Renal pelvis (tissue), 4 donors: ENCODE results near the gene ACER2. TPM values are rescaled to one million over a fixed set of nuclear protein-coding genes. Genes with fewer than 3 reads are reported as not detected.
"Not testable (repeated sequence)": the region's sequence is repeated elsewhere in the genome, so short reads cannot be mapped to it uniquely, and the experiment has no call there.

Source experiments
- DNase-seq: peaks from one replicate; pipeline ENCODE4 v3.0.0-alpha.2; 2013
- polyA plus RNA-seq, 3 donors: library from polyadenylated mRNA; unstranded; fragments of 120-200 nt; gene quantifications; one replicate each; pipeline ENCODE4 v1.2.1, GENCODE V29; 2013; ENCODE audit not compliant: insufficient read length in 3 of 3

Gene ACER2
- polyA plus RNA-seq, 3 donors = 11.0 to 15.2 (median 13.9) TPM

DNA sequence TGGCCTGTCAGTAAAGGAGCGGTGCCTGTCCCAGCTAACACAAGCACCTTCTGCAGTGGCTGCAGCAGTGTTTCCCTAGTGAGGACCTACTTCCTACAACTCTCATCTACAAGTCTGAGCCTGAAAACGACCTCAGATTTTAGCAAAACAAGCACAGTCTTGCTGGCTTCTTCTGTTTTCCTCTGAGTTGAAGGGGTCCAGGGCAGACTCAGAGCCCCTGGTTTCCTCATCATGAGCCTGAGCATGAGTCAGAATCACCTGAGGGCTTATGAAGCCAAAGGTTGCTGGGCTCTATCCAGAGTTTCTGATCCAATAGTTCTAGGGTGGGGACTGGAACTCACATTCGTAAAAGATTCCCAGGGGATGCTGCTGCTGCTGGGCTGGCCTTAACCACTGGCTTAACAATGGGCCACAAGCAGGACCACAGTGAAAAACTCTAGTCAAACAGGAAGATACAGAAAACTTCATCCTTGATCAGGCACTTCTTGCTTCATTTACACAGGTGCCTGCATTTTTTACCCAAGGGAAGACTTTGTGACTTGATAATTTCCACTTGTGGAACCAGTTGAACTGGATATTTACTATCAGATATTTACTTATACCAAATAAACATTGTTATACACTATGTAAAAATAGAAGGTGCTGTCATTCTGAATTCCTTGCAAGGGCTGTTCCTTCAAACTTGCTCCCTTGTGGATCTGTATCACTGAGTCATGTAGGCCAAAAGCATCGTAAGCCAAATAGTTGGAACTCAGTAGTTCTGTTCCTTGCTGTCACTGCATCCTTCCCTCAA lies 4.3 kb upstream of the ACER2 start:
- DNase-seq = no peak

DNA sequence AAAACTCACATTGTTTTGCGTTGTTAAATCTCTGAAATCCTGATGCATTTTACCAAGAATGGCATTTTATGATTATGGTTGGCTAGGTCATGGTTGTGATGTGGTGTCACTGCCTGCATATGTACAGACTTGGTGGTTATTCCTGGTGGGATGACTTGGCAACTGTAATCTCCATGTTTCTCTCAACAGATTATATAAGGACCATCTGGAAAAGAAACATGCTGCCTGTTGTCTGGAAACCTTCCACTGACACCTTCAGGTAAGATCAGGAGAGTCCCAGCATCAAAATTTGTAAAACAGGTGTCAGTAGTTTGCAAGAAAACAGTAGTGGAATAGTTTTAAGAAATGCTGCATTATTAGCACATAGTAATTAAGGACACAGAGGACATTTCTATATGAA lies 3.0 kb upstream of the ACER2 start:
- no peak for DNase-seq

DNA sequence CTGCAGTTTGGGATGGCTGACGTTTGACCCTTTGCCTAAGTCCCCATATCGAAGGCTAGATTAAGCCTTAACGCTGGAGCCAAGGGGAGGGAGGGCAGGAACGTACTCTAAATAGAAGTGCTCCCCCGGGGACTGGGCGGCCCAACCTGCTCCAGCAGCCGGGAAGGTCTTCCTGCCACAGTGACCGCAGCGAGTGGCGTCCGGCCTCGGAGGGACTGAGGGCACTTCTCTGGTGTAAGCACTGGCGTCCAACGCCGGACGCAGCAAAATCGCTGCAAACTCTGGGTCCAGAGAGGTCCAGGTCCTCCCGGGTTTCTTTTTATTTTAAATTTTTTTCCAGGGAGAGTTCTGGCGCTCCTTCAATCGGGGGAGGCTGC lies 505 bp upstream of the ACER2 start:
- no peak for DNase-seq

DNA sequence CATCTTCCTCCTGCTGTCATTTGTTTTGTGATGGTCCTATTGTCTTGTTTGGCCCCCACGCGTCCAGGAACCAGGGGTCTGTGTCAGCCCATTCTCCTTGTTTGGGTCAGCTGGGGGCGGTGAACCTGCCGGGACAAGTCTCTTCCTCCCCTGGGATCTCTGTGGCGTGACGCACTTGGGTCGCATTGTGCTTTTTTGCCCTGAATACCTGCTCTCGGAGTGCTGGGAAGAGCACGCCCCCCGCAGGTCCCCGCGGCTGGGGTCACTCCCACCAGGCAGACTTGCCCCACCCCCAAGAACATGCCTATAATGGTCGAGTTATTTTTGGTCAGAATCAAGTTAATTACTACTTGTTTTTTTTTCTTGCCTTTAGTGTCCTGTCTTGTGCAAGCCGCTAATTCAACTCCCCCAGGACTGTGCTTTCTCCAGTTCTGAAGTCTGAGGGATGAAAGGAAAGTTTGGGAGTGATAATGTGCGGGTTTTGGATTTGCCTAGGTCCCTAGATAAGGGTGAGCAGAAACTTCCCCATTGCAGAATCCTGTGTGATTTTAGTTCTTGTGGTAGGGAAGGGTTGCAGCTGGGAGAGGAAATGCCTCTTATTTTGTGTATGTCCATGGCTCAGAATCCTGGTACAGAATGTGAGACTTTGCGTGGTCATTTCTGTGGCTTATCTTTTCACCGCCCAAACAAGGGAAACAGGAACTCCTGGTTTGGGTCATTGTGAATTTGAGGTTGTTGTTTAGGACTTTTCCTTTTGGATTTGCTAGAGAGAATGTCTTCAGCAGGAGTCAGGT lies 789 bp downstream of the ACER2 start:
- DNase-seq = no peak

DNA sequence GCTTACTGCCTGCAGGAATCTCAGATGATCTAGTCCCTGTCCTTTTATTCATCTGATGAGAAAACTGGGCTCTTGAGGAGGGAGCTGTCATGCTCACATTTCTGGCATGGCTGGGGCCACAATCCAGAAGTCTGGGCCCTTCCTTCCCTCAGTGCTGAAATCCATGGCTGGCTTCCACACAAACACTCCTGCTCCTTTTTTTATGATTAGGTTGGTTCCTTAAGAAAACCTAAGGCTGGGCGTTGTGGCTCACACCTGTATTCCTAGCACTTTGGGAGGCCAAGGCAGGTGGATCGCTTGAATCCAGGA lies 1.3 kb downstream of the ACER2 start:
- no peak for DNase-seq

DNA sequence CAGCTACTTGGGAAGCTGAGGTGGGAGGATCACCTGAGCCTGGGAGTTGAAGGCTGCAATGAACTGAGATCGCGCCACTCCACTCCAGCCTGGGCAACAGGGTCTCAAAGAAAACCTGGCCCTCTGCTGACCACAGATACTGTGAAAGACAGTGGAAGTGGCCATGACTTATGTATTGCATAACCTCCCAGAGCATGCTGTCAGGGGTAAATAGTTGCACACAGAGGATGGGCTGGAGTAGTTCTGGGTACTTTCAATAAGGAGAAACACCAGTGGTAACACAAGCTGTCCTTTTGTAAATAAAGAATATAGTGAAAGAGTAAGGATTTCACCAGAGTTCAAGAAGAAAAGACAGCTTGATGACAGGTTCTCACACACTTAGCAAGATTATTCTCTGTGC lies 1.8 kb downstream of the ACER2 start:
- no peak for DNase-seq

DNA sequence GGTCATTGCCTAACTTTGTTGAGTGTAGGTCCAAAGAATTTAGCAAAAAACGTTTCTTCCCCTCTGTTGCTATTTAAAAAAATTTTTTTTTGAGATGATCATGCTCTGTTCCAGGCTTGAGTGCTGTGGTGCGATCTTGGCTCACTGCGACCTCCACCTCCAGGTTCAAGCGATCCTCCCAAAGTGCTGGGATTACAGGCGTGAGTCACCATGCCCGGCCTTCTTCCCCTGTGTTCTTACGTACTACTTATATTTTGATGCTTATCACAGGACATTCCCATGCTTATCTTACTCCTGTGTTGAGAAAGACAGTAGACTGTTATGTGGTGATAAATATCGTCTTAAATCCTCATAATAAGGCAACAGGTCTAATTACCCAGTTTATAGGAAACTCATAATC lies 2.5 kb downstream of the ACER2 start:
- no peak for DNase-seq

DNA sequence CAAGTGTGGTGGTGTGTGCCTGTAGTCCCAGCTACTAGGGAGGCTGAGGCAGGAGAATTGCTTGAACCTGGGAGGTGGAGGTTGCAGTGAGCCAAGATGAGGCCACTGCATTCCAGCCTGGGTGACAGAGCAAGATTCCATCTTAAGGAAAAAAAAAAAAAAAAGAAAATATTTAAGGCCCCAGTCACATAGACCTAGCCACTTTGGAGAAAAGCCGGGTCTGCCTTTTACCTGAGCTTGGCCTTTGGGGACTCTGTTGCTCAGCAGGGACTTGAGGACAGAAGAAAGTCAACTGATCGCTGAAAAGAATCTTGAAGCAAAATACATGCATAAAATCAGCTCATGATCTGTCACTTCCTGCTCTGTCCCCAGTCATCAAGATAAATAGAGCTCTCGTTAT lies 4.6 kb downstream of the ACER2 start:
- not testable (repeated sequence) for DNase-seq

DNA sequence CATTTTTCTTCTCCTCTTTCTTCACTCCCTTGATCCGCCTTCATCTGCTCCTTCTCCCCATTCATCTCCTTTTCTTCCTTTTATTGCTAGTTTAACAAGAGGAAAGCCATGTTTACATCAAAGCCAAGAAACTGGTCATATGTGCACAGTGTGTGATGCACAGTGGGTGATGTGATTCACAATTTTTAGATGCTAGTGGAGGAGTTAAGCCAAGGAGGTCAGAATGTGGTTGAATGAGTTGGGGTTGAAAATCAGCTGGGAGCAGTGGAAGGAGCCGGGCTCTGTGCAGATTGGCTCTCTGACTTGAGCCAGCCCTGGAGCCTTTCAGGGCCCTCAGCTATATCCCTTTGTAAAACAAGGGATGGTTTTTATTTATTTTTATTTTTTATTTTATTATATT lies 7.3 kb downstream of the ACER2 start:
- no peak for DNase-seq

DNA sequence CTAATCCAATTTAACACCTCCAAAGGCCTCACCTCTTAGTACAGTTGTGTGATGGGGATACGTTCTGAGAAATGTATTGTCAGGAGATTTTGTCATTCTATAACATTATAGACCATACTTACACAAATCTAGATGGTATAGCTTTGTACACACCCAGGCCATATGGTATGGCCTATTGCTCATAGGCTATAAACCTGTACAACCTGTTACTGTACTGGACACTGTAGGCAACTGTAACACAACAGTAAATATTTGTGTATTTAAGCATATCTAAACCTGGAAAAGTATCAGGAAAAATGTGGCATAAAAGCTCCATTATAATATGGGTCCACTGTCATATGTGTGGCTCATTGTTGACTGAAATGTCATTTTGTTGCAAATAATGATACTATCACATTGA lies 12.1 kb downstream of the ACER2 start:
- no peak for DNase-seq

DNA sequence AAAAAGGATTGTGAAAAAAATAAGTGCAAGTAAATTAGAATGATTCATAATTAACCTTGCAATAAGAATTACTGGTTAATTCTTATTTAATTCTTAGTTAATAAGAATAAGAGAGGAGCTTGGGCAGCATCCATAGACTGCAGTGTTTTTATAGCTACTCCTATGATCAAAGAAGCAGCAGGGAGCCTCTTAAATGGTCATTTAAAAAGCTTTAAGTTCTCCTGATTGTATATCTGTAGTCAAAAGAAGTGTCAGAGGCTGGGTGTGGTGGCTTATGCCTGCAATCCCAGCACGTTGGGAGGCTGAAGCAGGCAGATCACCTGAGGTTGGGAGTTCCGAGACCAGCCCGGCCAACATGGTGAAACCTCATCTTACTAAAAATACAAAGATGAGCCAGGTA lies 14.4 kb downstream of the ACER2 start:
- DNase-seq = no peak

DNA sequence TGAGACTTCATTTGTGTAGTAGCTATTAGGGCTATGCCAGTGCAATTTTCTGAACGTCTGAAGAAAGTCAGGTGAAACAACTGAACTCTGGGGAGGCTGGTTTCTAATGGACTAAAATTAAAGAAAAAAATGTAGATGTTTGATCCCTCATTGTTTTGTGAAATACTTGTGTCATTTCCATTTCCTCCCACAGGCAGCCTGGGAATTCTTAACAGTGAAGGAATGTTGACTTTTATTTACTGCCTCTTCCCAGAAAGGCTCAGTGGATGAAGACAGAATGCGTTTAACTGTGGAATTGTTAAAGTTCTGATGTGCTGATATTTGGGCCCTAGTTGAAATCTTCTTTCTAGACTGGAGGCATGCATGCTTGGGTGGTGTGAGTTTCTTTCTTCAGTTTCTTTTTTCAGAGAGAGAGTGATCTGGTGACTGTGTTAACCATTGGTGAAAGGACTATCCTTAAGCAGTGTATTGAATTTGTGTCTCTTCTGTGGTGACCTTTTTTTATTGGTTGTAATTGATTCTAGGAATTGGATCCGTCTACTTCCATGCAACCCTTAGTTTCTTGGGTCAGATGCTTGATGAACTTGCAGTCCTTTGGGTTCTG lies 15.5 kb downstream of the ACER2 start:
- no peak for DNase-seq

DNA sequence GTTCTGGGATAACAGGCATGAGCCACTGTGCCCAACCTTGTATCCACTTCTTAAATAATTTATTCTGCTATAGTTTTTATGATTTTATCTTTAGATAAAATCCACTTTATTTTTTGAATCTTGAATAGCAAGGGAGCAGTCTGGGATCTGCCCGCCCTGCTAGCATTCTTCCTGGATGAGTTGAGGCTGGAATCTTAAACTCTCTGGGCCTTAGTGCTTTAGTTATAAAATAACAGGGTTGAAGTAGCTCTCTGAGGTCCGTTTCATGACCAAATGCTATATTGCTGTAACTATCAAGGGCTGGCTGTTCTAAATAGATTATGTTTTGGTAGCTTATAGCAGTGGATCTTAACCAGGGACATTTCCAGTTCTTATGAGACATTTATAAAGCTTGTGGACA lies 20.8 kb downstream of the ACER2 start:
- no peak for DNase-seq

DNA sequence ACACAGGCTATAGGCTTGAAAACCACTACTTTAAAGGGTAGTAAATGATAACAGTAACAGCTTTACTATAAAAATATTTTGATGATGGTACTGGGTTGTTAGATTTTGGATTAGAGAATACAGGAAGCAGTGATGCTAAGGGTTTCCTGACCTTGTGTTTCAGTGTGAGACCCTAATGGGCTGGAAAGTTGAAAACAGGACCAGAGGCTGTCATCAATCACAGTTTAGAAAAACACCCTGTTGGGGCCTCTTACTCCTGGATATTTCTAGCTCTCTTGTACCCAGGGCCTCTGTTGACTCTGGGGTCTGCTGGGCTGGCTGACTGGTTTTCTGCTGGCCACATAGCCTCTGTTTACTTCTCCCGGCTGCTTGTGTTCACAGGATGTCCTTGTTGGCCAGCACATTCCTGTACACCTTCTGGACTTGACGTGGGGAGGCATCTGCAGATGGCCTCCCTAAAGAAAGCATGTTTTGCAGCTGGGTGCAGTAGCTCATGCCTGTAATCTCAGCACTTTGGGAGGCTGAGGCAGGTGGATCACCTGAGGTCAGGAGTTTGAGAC lies 21.5 kb downstream of the ACER2 start:
- no peak for DNase-seq

DNA sequence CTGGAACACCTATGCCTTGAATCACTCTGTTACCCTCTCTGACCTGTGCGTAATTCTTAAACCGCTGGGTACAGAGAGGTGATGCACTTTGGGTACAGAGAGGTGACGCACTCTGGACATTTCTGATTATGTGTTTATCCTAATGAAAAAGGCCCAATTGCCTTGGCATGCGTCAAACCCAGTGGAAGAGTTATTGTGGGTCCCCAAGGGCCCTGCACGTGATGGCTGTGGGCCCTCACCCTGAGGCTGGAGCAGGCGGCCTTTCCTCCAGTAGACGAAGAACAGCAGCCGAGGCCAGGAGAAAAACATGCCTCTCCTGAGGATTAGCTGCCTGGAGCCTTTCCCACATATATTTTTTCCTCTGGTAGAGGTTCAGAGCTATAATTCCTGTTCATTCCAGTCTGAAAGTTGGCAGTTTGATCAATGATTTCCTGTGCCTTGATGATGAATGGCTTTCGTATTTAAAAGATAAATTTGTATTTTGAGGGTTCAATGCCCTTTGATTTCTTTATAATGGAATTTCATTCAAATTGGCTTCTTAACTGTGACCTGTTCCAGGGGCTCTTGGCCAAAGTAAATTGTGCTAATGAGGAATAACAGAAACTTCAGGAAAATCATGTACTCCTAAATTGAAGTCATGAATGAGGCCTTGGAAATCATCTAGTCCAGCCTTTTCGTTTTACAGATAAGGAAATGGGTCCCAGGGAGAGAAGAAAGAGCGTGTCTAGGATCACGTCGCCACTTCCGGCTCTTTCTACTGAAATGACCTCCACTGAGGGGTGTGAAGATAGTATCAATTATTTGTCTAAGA lies 22.8 kb downstream of the ACER2 start:
- peak; percentile 77 for DNase-seq

DNA sequence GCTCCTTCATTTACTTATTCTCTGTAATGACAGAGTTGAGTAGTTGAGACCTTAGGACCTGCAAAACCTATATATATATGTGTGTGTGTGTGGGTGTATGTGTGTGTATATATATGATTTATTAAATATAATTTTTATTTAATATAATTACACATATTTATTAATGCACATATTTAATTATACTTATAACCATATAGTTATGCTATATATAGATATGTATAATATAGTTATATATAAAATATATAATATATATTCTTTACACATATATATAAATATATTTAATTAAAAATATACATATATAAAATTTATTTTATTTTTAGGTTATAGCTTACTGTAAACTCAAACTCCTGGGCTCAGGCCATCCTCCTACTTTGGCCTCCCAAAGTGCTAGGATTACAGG lies 23.7 kb downstream of the ACER2 start:
- DNase-seq = no peak

DNA sequence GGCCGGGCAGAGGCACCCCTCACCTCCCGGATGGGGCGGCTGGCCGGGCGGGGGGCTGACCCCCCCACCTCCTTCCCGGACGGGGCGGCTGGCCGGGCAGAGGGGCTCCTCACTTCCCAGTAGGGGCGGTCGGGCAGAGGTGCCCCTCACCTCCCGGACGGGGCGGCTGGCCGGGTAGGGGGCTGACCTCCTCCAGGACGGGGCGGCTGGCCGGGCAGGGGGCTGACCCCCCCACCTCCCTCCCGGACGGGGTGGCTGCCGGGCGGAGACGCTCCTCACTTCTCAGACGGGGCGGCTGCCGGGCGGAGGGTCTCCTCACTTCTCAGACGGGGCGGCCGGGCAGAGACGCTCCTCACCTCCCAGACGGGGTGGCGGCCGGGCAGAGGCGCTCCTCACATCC lies 24.9 kb downstream of the ACER2 start:
- not testable (repeated sequence) for DNase-seq

DNA sequence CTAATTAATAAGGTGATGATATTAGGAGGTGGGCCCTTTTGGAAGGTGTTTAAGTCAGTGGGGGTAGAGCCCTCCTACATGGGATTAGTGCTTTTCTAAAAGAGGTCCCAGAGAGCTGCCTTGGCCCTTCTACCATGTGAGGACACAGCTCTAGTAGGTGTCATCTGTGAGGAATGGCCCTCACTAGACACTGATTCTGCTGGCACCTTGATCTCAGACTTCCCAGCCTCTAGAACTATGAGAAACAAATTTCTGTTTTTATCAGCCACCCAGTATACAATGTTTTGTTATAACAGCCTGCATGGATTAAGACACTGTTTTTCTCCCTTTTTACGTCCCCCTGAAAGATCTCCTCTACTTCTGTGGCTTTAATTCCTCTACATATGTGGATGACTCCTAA lies 31.6 kb downstream of the ACER2 start:
- no peak for DNase-seq

DNA sequence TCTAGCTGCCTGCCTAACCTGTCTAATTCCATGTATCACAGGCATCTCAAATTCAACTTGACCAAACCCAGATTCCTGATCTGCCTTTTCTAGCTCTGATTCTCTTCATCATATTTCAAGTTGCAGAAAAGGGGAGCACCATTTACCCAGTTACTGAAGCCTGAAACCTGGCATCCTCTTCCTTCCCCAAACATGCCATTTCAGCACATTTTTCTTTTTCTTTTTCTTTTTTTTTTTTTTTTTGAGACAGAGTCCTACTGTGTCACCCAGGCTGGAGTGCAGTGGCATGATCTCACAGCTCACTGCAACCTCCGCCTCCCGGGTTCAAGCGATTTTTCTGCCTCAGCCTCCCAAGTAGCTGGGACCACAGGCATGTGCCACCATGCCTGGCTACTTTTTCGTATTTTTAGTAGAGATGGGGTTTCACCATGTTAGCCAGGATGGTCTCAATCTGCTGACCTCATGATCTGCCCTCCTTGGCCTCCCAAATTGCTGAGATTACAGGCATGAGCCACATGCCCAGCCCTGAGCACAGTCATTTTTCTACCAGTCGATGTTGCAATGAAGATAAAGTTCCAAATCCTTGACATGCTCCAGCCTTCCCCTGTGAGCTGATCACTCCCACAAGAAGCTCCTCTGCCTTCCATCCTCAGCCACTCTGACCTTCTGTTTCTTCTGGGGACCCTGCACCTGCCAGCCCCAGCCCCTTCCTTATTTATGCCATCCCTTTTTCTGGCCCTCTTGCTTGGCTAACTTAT lies 32.2 kb downstream of the ACER2 start:
- no peak for DNase-seq

DNA sequence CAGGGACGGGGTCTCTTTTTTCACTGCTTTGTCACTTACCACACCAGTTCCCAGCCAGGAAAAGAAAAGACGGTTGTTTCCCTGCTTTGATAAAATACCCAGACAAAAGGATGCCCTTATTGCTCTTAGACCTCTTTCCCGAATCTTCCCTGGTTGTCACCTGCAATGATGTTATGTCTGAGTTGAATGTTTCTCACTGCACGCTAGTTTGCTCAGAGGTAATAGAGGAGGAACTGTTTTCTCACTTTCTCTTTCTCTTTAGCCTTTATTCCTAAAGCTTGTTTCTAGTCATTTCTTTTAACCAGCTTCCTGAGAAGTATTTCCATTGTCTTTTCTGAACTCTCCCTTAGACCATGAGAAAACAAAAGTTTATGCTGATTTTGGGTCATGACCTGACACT lies 32.9 kb downstream of the ACER2 start:
- DNase-seq = no peak

DNA sequence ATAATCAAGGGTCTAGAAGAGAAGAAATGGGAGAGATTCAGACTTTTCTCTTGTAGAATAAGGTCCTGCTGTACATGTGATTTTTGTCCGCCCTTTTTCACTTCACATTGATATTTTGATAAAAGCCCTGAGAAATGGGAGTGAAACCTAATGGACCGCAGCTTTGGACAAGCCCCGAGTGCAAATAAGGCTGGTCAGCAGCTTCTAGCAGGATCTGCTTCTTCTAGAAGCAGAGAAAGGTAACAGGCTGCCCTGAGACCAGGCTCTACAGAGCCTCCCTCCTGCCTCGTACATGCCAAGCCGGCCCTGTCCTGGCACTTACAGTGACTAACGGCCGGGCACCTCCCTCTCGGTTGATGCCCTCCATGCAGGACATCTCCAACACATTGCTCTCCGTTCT lies 33.4 kb downstream of the ACER2 start:
- DNase-seq = no peak
